Kidney epithelial cell (primary cell): Measurements from ENCODE around the gene CDHR2. TPM values are rescaled to one million over a fixed set of nuclear protein-coding genes. Genes with fewer than 3 reads are reported as not detected.
"Not testable (repeated sequence)": the region's sequence is repeated elsewhere in the genome, so short reads cannot be mapped to it uniquely, and the experiment has no call there.

Experiments used
- DNase-seq: peaks from one replicate; pipeline ENCODE4 v3.0.0-alpha.2; 2010; ENCODE audit warnings: low read depth
- H3K27me3 ChIP-seq: 2 replicates; pipeline ENCODE4 v1.6.0; 2011; ENCODE audit warnings: low read length; ENCODE audit not compliant: control insufficient read depth, insufficient read depth
- H3K36me3 ChIP-seq: 2 replicates; pipeline ENCODE4 v1.5.1; 2011; ENCODE audit warnings: low read length; ENCODE audit not compliant: control insufficient read depth, insufficient read depth
- H3K4me3 ChIP-seq: 2 replicates; pipeline ENCODE4 v1.5.1; 2011; ENCODE audit warnings: low read depth, mild to moderate bottlenecking, control low read depth, low read length
- total RNA-seq: library from RNA; depleted of rRNA; stranded (reverse); fragments of >200 nt; gene quantifications from 2 replicates; pipeline ENCODE4 v1.2.3, GENCODE V29; 2015
- TF ChIP-seq, protein P1 (sequence below): IDR thresholded peaks from 2 replicates; pipeline ENCODE4 v1.5.1; 2011; ENCODE audit warnings: mild to moderate bottlenecking, moderate library complexity, low read length, control low read depth, inconsistent platforms; ENCODE audit not compliant: insufficient read depth, poor library complexity, severe bottlenecking

The CDHR2 gene
- total RNA-seq, 1 donor from 2014 or later, result 0.08 TPM

DNA sequence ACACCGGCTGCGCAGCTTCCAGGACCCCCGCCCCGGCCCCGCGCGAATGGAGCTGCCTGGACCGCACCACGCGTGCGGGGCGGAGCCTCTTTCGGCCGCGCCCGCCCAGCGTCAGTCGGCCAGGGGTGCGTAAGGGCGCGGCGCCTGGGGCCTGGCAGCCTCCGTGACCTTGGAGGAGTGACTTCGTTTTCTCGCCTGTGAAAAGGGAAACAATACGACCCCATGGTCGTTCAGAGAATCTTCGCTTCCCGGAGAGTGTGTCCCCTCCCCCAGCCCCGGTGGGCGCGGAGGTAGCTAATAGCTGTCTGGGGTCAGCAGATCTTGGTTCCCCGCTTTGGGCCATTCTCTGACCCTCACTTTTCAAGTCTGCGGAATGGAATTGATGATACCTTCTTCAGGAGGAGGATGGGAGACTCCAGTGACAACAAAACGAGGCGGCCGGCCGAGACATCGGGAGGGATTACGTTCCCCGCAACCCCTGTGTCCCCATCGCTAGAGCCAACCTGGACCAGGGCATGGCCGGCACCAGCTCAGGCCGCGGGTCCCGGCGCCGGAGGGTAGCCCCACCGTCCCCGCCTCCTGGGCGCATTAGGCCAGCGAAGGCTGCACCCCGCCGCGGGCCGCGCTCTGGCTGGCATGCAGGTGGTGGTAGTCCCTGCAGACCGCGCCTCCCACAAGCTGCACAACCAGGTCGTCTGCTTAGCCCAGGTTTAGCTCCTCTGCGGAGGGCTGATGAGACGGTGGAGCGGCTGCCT is 5.5 kb upstream of the CDHR2 start:
- Histone ChIP-seq H3K27me3 (no peaks in the 10 kb centered on the region), H3K36me3 (no peaks in the 10 kb centered on the region), H3K4me3 (peak overlapping the region; percentile 39)
- TF ChIP-seq, protein P1, sequence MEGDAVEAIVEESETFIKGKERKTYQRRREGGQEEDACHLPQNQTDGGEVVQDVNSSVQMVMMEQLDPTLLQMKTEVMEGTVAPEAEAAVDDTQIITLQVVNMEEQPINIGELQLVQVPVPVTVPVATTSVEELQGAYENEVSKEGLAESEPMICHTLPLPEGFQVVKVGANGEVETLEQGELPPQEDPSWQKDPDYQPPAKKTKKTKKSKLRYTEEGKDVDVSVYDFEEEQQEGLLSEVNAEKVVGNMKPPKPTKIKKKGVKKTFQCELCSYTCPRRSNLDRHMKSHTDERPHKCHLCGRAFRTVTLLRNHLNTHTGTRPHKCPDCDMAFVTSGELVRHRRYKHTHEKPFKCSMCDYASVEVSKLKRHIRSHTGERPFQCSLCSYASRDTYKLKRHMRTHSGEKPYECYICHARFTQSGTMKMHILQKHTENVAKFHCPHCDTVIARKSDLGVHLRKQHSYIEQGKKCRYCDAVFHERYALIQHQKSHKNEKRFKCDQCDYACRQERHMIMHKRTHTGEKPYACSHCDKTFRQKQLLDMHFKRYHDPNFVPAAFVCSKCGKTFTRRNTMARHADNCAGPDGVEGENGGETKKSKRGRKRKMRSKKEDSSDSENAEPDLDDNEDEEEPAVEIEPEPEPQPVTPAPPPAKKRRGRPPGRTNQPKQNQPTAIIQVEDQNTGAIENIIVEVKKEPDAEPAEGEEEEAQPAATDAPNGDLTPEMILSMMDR, result no peak
- no peak for DNase-seq

DNA sequence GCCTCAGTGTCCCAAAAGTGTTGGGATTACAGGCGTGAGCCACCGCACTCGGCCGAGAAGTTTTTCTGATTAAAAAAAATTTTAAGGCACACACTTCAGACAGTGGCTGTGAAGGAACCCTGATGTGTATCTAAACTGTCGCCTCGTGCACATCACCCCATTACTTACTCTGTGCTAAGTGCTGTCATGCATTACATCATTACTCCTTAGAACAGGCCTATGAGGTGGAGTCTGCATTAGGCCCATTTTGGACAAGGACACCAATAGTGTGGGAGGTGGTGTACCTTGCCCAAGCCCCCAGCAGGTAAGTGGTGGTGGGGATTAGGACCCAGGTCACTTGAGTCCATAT is 3.8 kb upstream of the CDHR2 start:
- Histone ChIP-seq H3K36me3 (no peaks in the 10 kb centered on the region), H3K4me3 (no peak overlapping the region), H3K27me3 (no peaks in the 10 kb centered on the region)
- no peak for DNase-seq
- TF ChIP-seq, protein P1, result no peak

DNA sequence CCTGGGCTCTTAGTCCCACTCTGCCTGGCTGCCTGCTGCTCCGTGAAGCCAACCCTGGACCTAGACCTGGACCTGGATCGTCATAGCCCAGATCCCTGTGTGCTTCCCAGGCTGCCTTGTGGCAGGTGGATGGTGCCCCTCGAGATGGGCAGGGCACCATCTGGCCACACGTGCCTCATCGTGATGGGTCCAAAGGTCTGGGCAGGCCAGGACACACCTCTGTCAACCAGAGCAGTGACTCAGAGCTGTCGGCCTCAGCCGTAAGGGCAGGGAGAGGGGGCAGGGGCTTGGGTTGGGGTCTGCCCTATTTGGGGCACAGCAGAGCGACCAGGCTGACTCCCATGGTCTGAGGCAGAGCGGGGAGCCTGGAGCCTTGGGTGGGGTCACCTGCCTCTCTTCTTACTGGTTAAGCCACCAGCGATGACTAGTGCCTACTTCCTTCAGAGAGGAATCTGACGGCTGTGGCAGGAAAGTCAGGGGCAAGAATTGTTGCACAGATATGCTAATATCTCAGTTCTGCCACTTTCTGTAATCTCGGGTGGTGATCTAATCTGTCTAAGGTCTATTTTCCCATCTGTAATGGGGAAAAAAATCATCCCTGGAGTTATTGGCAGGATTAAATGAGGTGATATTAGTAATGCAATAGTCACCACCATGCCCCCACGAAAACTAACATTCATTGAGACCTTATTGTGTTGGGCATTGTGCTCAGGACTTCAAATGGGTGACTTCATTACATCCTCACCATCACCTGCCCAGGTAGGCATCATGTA is 3.2 kb upstream of the CDHR2 start:
- no peak for DNase-seq

DNA sequence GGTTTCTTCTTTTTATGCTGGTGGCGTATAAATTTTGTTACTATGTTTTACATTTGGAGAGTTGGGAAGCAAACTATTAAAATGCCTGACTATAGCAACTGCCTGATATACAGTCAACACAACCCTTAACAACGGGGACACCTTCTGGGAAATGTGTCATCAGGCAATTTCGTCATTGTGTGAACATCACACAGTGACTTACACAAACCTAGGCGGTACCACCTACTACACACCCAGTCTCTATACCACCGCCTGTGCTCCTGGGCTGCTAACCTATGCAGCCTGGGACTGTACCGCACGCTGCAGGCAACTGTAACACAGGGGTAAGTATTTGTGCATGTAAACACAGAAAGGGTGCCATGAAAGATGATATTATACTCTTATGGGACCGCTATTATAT is 1.3 kb upstream of the CDHR2 start:
- no peak for DNase-seq
- H3K36me3 ChIP-seq, result no peaks in the 10 kb centered on the region
- no peak overlapping the region for H3K4me3 ChIP-seq
- TF ChIP-seq, protein P1, result no peak
- no peaks in the 10 kb centered on the region for H3K27me3 ChIP-seq

More for the DNA sequence above, 3.2 kb upstream of the CDHR2 start:
- H3K4me3 ChIP-seq, result no peak overlapping the region
- no peaks in the 10 kb centered on the region for H3K27me3 ChIP-seq
- H3K36me3 ChIP-seq, result no peaks in the 10 kb centered on the region
- TF ChIP-seq, protein P1, result no peak

DNA sequence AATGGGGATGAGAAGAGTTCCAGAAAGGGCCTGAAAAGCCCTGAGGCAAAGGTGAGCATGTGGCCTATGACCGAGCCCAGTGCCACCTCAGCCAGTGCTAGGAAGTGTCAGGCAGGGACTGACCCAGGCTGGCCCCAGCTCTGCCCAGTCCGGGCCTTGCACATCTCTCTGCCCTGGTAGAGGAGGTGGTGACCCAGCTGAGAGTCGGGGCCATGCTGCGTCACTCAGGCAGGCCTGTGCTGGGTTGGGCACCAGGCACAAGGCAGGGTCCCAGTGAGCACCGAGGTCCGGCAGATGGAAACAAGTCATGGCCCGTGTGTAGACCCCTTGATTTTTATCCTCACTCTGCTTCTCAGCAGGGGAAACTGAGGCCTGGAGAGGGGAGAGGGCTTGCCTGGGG is 729 bp downstream of the CDHR2 start:
- no peak for DNase-seq
- Histone ChIP-seq H3K4me3 (no peak overlapping the region), H3K27me3 (no peaks in the 10 kb centered on the region), H3K36me3 (no peaks in the 10 kb centered on the region)
- TF ChIP-seq, protein P1, result no peak

DNA sequence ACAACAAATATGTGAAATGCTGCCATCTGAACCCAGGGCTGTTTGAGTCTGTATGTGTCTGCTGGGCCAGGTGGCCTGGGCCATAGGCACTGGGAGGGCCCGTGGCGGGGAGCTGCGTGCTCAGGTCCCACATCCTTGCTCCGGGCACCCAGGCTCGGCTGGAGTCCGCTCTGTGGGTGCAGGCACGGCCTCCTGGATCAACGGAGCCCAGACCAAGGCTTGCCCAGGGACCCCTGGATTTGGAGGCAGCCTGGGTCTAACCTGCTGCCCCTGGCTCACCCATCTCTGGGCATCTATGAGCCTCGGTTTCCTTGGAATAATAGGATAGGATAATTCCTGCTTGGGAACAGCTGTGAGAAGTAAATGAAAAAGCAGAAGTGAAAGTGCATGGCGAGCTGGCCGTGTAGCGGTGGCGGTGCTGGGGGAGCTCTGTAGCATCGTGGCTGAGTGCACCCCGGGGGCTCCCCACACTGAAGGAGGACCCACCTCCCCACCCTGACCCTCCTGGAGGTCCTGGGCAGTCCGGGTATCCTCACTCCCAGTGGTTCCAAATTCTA is 1.2 kb downstream of the CDHR2 start:
- Histone ChIP-seq H3K27me3 (no peaks in the 10 kb centered on the region), H3K4me3 (no peak overlapping the region), H3K36me3 (no peaks in the 10 kb centered on the region)
- DNase-seq, result no peak
- TF ChIP-seq, protein P1, result no peak

DNA sequence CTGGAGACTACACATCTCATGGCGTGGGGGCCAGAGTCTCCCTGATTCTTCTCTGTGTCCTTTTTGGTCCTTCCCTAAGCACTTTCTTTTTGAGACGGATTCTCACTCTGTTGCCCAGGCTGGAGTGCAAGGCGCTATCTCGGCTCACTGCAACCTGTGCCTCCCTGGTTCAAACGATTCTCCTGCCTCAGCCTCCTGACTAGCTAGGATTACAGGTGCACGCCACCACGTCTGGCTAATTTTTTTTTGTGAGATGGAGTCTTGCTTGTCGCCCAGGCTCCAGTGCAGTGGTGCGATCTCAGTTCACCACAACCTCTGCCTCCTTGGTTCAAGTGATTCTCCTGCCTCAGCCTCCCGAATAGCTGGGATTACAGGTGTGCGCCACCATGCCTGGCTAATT is 1.8 kb downstream of the CDHR2 start:
- not testable (repeated sequence) for DNase-seq, H3K27me3 ChIP-seq, H3K36me3 ChIP-seq, H3K4me3 ChIP-seq
